Measurements from ENCODE around the gene C2orf42. TPM values are rescaled to one million over a fixed set of nuclear protein-coding genes. Genes with fewer than 3 reads are reported as not detected.
"Not testable (repeated sequence)": the region's sequence is repeated elsewhere in the genome, so short reads cannot be mapped to it uniquely, and the experiment has no call there.

The C2orf42 gene
- total RNA-seq, 1 donor from 2014 or later = 11.0 TPM

- Mint-ChIP-seq H3K36me3 (ENCODE audit: unreplicated experiment) (no peaks in the 10 kb centered on the region), H3K9me3 (ENCODE audit: unreplicated experiment) (peaks cover 4% of the 10 kb centered on the region), H3K4me1 (ENCODE audit: low read depth, unreplicated experiment) (peaks cover 34% of the 10 kb centered on the region)
Measured at GRCh38 chr2:70132244-70133126, 58.3 kb downstream of the C2orf42 start.

GRCh38 chr2:70131344-70132143 is 59.3 kb downstream of the C2orf42 start:
- H3K9me3 Mint-ChIP-seq (ENCODE audit: unreplicated experiment); DNase-seq; H3K27ac Mint-ChIP-seq (ENCODE audit: unreplicated experiment); H3K27me3 Mint-ChIP-seq (ENCODE audit: unreplicated experiment); H3K36me3 Mint-ChIP-seq (ENCODE audit: unreplicated experiment); H3K4me3 Mint-ChIP-seq (ENCODE audit: unreplicated experiment): not testable (repeated sequence)
- H3K4me1 Mint-ChIP-seq (ENCODE audit: low read depth, unreplicated experiment) = peaks cover 33% of the 10 kb centered on the region

More at GRCh38 chr2:70132244-70133126, 58.3 kb downstream of the C2orf42 start:
- TF ChIP-seq CTCF (IDR thresholded peaks at IDR 0.05; ENCODE audit: partially characterized antibody, unreplicated experiment) = no peak
- peak overlapping the region; percentile 90 for H3K27ac Mint-ChIP-seq (ENCODE audit: unreplicated experiment)
- H3K4me3 Mint-ChIP-seq (ENCODE audit: unreplicated experiment) = peak overlapping the region; percentile 66
- no peak for DNase-seq
- H3K27me3 Mint-ChIP-seq (ENCODE audit: unreplicated experiment) = peaks cover 1% of the 10 kb centered on the region

- H3K9me3 Mint-ChIP-seq (ENCODE audit: unreplicated experiment) = peaks cover 20% of the 10 kb centered on the region
- no peak overlapping the region for H3K4me3 Mint-ChIP-seq (ENCODE audit: unreplicated experiment)
- peaks cover 36% of the 10 kb centered on the region for H3K4me1 Mint-ChIP-seq (ENCODE audit: low read depth, unreplicated experiment)
- H3K27ac Mint-ChIP-seq (ENCODE audit: unreplicated experiment) = no peak overlapping the region
- H3K27me3 Mint-ChIP-seq (ENCODE audit: unreplicated experiment) = peaks cover 20% of the 10 kb centered on the region
- no peaks in the 10 kb centered on the region for H3K36me3 Mint-ChIP-seq (ENCODE audit: unreplicated experiment)
- TF ChIP-seq CTCF (IDR thresholded peaks at IDR 0.05; ENCODE audit: partially characterized antibody, unreplicated experiment) = no peak
- DNase-seq = no peak
Measured at GRCh38 chr2:70128005-70128404, 62.8 kb downstream of the C2orf42 start.

- Mint-ChIP-seq H3K27me3 (ENCODE audit: unreplicated experiment) (peaks cover 20% of the 10 kb centered on the region), H3K27ac (ENCODE audit: unreplicated experiment) (peak overlapping the region; percentile 100), H3K36me3 (ENCODE audit: unreplicated experiment) (no peaks in the 10 kb centered on the region), H3K4me3 (ENCODE audit: unreplicated experiment) (peak overlapping the region; percentile 100), H3K4me1 (ENCODE audit: low read depth, unreplicated experiment) (peaks cover 25% of the 10 kb centered on the region), H3K9me3 (ENCODE audit: unreplicated experiment) (peaks cover 20% of the 10 kb centered on the region)
- TF ChIP-seq CTCF (IDR thresholded peaks at IDR 0.05; ENCODE audit: partially characterized antibody, unreplicated experiment) = no peak
- no peak for DNase-seq
Measured at GRCh38 chr2:70126413-70126812, 64.4 kb downstream of the C2orf42 start.

GRCh38 chr2:70125498-70125898 is 65.3 kb downstream of the C2orf42 start:
- Mint-ChIP-seq H3K27ac (ENCODE audit: unreplicated experiment) (peak overlapping the region; percentile 100), H3K27me3 (ENCODE audit: unreplicated experiment) (peaks cover 23% of the 10 kb centered on the region), H3K4me3 (ENCODE audit: unreplicated experiment) (peak overlapping the region; percentile 100), H3K4me1 (ENCODE audit: low read depth, unreplicated experiment) (peaks cover 25% of the 10 kb centered on the region), H3K9me3 (ENCODE audit: unreplicated experiment) (peaks cover 20% of the 10 kb centered on the region), H3K36me3 (ENCODE audit: unreplicated experiment) (no peaks in the 10 kb centered on the region)
- no peak for DNase-seq
- TF ChIP-seq CTCF (IDR thresholded peaks at IDR 0.05; ENCODE audit: partially characterized antibody, unreplicated experiment) = no peak
